DMS 273 treated with DMSO at 0.1 percent for 48 hours (cell line): ENCODE data around the gene PGBD5.

Experiments
- DNase-seq: peaks from one replicate; lab custom pipeline; 2025; lab: John Stamatoyannopoulos, UW

Gene PGBD5

GRCh38 chr1:230301822-230302221 is 124.3 kb downstream of the PGBD5 start:
- no peak for DNase-seq

- no peak for DNase-seq
These were observed 124.8 kb downstream of the PGBD5 start for GRCh38 chr1:230301322-230301721.

GRCh38 chr1:230300322-230301301 is 125.5 kb downstream of the PGBD5 start:
- DNase-seq: no peak

GRCh38 chr1:230299191-230300006 is 126.7 kb downstream of the PGBD5 start:
- no peak for DNase-seq

GRCh38 chr1:230295367-230295766 is 130.8 kb downstream of the PGBD5 start:
- DNase-seq: no peak

GRCh38 chr1:230293390-230293700 is 132.8 kb downstream of the PGBD5 start:
- DNase-seq: peak; percentile 41

GRCh38 chr1:230292689-230293389 is 133.3 kb downstream of the PGBD5 start:
- DNase-seq: peak; percentile 30

GRCh38 chr1:230291731-230292620 is 134.2 kb downstream of the PGBD5 start:
- no peak for DNase-seq

- no peak for DNase-seq
These were observed 136.8 kb downstream of the PGBD5 start for GRCh38 chr1:230289350-230289644.

- DNase-seq: no peak
These were observed 137.3 kb downstream of the PGBD5 start for GRCh38 chr1:230288641-230289349.

- DNase-seq: no peak
These were observed 138.3 kb downstream of the PGBD5 start for GRCh38 chr1:230287674-230288315.

- DNase-seq: no peak
These were observed 139.3 kb downstream of the PGBD5 start for GRCh38 chr1:230286890-230287269.

- DNase-seq: peak; percentile 24
These were observed 139.8 kb downstream of the PGBD5 start for GRCh38 chr1:230286166-230286889.

GRCh38 chr1:230285351-230285750 is 140.8 kb downstream of the PGBD5 start:
- no peak for DNase-seq

GRCh38 chr1:230284891-230285290 is 141.2 kb downstream of the PGBD5 start:
- DNase-seq: no peak

GRCh38 chr1:230283678-230284077 is 142.5 kb downstream of the PGBD5 start:
- DNase-seq: no peak

- no peak for DNase-seq
These were observed 144.0 kb downstream of the PGBD5 start for GRCh38 chr1:230282157-230282556.

- DNase-seq: no peak
These were observed 144.6 kb downstream of the PGBD5 start for GRCh38 chr1:230281556-230281955.

GRCh38 chr1:230280906-230281413 is 145.2 kb downstream of the PGBD5 start:
- DNase-seq: no peak
